ENCODE results near the gene GPATCH1.

Gene GPATCH1

DNA sequence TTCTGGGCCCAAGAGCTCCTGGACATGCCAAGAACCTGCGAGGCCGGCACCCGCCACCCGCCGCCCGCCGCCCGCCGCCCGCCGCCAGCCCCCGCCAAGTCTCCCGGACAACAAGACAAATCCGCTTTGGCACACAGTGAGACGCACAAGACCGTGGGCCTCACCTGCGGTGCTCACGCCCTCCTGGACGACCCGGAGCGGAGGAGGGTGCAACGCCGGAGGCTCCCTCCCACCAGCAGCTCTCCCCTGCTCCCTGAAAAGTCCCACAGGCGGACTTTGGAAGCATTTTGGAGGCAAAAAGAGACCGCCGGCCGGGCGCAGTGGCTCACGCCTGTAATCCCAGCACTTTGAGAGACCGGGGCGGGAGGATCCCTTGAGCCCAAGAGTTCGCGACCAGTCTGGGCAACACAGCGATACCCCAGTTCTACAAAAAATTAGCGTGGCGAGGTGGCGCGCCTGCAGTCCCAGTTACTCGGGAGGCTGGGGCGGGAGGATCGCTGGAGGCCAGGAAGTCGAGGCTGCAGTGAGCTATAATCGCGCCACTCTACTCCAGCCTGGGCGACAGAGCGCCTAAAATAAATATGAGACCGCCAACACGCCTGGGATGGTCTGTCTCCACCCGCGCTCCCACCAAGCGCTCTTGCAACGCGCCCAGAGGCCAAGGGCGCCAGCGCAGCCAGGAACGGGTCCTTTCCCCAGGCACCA is 17.1 kb upstream of the GPATCH1 start:
- no peak for DNase-seq

DNA sequence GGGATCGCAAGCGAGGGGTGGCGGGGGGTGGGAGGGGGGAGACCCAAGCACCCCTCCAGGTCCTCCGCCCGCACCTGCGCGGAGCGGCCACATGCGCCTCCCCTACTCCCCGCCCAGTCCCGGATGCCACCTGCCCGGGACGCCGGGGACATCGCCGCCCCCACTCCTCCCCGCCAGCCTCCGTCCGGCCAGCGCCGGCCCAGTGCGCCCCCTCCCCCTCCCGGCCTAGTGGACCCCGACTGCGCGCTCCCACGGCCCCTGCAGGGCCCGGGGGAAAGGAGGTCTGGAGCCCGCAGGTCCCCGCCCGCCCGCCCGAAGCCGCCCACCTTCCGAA is 16.6 kb upstream of the GPATCH1 start:
- no peak for DNase-seq

DNA sequence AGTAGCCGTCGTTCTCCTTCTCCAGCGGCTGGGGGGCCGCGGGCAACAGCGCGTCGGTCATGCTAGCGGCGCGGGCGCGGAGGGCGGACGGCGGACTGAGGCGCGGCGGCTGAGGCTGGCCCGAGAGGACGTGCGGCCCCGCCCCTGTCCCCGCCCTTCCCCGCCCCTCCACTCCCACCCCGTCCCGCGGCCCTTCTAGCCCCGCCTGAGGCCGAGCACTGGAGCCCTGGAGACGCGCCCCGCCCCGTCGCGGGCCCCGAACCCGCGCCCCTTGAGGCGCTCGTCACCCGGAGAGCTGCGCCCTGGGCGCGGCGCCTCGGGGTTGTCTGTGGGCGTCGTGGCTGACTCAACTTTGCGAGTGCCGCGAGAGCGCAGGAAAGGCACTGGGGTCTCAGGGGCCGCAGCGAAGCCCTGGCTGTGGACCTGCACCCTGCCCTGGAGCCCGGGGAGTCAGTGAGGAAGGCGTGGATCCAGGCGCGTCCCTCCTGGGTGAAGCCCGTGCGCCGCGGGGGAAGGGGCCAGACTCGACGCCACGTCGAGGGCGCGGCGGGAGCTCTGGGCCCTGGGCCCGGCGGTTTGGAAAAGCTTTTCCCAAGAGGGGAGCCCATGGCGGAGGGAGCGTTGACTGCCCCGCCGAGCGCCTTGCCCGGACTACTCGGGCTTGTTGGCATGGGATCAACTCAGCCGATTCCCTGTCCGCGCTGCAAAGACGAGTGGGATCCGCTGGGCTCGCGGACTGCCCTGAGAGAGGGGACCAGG is 16.0 kb upstream of the GPATCH1 start, which contains the start of gene RHPN2:
Gene RHPN2 (minus strand): TSS at position 97 of the 759 bp plus-strand sequence. CDS start 36 bp downstream, at position 61.
- DNase-seq: peak; percentile 59

DNA sequence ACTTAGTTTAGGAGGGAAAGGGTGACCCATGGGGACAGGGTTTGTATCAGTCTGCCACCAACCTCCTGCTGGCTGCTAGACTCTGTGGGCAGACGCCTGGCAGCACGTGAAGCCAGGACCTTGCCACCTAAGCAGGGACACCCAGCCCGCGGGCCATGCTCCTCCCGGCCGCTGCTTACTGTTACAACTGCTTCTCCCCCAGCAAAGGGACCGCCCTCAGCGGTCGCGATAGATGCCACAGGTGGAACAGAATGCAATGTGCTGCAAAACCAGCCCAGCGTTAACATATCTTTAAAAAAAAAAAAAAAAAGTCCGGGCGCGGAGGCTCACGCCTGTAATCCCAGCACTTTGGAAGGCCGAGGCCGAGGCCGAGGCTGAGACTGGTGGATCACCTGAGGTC is 14.4 kb upstream of the GPATCH1 start:
- no peak for DNase-seq

DNA sequence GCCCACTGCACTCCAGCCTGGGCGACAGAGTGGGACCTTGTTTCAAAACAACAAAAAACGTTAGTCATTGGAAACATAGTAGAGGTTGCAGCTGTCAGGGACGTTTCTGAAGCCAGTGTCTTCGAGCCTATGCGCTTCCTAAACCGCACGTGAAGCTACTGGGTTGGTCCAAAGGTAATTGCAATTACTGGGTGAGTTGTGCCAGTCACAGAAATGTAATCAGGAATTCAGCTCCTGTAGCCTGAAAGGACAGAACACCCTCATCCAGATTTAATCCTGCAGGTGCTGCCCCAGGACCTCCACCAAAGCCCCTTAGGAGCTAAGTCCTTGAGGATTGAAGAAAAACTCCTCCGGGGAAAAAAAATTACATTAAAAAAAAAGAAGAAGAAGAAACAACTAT is 13.9 kb upstream of the GPATCH1 start:
- DNase-seq: no peak

DNA sequence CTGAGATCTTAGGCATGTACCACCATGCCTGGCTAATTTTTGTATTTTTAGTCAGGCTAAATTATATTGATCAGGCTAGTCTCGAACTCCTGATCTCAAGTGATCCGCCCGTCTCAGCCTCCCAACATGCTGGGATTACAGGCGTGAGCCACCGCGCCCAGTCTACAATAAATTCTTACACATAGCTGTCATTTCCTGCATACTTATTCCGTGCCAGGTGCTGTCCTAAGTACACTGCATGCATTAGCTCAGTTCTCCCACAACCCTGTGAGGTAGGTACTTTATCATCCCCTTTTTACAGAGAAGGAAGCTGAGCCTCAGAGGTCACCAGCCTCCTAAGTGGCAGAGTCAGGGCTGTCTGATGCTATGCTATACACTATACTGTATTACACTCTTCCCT is 9.1 kb upstream of the GPATCH1 start:
- no peak for DNase-seq

DNA sequence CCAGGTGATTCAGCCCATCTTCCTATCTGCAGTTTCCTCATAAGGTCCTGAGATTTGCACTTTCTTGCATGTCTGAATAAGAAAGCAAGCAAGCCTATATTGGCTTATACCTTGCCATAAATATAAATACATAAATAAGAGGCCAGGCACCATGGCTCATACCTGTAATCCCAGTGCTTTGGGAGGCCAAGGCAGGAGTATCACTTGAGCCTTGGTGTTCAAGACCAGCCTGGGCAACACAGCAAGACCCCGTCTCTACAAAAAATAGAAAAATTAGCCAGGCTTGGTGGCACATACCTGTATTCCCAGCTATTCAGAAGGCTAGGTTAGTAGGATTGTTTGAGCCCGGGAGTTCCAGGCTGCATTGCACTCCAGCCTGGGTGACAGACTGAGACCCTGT is 5.5 kb upstream of the GPATCH1 start:
- no peak for DNase-seq

DNA sequence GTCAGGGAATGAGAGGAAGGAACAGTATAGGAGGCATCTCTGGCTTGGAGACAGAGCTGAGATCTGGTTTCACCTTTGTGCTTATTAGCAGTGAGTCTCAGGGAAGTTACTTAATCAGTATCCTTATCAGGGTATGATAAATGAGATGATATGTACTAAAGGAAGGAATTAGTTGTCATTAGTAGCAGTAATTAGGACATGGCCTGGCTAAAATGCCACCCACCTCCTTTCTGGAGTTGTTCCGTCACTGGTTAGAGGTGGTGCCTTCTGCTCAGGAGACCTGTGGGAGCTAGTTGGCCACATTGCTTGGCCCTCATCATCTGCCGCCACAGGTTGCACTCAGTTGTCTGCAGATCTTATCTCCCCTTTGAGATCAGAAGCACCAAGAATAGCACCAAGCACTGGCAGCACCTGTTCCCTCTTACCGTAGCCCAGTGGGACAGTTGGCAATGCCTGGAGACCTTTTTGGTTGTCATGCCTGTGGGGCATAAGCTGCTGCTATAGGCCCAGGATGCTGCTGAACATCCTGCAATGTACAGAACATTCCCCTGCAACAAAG is 4.7 kb downstream of the GPATCH1 start:
- no peak for DNase-seq

DNA sequence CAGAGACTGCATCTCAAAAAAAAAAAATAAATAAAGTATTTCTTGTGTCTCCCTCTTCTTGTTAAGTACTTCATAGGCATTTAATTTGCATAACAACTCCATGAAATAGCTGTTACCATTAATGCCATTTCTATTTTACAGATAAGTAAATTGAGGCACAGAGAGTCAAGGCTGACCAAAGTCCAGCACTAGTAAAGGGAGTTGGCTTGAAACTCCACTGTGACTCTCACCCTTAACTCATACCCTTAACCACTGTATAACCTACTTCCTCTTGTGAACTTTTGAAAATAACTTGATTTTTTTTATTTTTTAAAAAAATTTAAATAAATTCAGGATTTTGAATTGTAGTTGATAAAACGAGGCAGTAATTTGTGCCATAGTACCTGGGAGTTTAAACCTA is 6.0 kb downstream of the GPATCH1 start:
- DNase-seq: no peak

DNA sequence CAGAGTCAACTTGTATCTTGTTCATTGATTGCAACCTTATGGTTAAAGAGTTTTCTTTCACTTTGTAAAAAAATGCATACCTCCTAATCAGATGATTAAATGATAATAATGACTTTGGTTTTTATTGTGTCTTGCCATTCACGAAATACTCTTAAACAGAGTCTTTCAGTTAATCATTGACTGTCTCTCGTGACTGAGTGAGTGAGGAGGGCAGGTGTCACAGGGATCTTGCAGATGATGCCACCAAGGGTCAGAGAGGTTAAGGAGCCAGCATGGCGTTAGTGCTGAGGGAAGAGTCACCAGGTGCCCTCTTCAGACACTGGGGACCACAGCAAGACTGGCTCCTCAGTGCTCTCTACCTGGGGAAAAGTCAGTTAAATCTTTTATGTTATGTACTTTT is 8.0 kb downstream of the GPATCH1 start:
- no peak for DNase-seq

DNA sequence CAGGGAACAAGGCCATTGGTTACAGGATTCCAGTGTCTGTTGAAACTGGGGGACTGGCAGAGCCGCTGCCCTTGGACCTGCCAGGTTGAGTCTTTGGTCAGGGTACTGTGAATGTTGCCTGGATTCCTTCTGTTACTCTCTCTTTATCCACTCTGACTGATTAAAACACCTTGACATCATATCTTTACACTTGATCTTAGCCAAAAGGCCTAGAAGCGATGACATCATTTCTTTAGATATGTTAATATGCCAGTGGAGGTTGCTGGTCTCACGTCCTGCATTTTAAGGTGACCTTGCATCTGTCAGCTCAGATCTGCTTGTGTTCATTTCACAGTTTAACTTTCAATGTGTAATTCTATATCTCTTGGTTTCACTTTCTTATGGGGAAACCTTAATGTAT is 9.2 kb downstream of the GPATCH1 start:
- no peak for DNase-seq

DNA sequence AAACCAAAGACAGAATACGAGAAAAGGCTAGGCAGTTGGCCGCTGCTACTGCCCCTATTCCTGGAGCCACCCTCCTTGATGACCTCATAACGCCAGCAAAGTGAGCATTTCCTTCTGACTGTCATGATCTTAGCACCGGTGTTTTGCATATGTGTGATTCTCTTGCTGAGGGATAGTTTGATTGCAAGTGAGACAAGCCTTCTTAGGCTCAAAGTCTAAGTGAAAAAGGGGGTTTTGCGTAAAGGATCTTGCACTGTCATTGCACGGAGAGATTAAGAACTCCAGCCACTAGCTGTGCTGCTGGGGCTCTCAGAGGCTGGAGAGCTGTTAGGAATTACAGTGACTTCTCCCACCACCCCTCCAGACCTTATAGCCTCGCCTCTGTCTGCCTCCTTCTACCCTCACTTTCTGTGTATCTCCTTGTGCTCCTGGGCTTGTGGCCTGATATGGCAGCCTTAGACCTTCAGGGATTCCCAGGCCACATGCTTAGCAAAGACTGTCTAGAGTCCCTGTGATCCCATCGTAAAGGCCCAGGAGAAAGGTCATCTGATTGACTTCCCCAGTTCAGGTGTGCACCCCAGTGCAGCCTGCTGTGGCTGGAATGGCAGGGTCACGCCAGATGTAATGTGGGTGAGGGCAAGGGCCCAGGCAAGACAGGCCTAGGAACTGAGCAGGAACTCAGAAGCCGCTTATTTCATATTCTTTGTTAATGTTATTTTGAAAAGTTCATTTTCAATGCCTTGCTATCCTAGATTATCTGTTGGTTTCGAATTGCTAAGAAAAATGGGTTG is 12.6 kb downstream of the GPATCH1 start:
- DNase-seq: no peak

DNA sequence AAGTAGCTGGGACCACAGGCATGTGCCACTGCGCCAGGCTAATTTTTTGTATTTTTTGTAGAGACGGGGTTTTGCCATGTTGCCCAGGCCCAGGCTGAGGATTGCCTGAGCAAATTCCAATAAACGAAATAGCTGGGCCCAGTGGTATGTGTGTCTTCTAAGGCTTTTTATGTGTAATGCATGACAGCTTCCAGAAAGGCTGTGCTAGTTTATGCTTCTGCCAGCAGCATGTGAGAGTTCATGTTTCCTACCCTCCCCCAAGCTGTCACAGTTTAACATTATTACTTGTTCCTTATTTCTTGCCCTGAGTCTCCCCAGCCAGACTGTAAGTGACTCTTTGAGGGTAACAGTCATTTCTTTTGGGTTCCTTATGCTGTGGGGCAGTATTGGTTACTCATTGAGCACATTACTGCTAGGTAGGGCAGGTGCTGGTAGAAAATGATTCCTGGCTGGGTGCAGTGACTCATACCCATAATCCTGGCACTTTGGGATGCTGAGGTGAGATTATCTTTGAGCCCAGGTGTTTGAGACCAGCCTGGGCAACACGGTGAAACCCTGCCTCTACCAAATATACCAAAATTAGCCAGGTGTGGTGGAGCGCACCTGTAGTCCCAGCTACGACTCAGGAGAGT is 13.6 kb downstream of the GPATCH1 start:
- DNase-seq: no peak

DNA sequence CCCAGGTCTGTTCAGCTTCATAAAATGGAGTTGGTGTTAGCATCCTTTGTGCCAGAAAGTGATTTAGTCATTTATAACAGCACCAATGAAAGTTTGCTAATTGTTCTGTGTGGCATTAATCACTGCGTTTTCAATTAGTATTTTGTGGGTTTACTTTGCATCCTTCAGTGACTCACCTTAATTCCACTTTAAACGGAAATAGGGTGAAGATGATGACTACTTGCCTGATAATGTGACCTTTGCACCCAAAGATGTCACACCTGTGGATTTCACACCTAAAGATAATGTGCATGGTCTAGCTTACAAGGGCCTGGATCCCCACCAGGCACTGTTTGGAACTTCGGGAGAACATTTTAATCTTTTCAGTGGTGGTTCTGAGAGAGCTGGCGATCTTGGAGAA is 15.0 kb downstream of the GPATCH1 start:
- DNase-seq: no peak

DNA sequence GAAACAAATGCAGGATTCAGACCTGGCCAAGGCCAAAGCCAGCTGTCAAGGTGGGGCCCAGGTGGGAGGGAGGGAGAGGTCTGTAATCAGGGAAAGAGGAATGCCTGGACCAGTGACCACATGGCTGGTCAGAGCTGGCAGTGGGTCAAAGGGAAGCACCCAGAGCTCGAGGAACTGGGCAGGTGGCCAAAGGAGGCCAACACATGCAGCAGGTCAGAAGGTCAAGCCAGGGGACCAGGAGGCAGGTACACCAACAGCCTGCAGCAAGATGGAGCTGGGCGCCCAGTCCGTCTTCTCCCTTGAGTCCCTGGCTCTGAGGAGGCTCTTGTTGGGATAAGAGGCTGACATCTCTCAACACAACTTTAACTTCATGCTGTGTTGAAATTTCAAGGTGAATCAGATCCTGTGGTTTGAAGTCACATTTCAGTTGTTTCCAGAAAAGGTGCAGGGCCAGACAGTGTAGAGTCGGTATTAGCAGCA is 17.1 kb downstream of the GPATCH1 start:
- no peak for DNase-seq

DNA sequence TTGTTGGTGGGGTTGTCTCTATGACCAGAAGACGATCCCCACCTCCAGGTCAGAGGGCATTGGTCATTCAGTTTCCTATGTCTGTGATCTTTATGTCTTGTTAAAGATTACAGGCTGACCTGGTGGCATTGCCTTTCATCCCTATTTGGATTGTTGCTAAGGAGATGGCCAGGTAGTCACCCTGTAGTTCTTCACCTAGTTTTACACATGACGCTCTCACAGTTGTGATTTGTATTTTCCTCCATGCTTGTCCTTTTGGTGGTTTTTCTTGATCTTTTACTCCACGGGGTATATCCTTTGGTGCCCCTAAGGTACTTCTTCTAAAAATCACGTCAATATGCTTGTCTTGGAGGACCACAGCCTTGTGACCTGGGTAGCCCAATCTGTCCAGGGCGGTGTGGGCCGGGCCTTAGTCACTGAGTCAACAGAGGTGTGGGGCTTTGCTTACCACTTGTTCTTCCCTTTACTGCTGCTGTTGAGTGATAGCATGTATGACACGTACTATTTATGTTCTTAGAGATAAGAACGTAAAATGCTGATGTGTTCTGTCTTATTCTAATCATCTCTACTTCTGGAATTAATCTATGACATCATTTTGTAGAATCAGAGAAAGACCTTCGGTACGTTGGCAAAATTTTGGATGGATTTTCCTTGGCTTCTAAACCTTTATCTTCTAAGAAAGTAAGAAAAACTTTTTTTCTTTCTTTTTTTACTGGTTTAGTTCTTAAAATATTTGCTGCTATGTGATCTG is 20.1 kb downstream of the GPATCH1 start:
- DNase-seq: no peak

DNA sequence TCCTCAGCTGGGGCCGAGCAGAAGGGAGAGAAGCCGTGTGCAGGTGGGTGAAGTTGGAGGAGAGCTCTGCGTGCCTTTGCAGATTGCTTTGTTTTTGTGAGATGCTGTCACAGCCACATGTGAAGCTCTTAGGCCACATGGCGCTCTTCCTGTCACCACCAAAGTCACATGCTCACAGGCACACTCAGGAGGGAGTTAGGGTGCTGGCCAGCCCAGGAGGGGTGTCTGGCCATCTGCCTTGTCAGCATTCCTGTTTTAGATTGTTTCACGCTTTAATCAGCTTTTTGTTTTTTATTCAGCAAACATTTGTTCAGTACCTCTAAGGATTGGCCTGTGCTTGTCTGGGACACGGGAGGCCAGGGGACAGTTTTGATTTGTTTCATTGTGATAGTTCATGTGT is 21.9 kb downstream of the GPATCH1 start:
- no peak for DNase-seq

DNA sequence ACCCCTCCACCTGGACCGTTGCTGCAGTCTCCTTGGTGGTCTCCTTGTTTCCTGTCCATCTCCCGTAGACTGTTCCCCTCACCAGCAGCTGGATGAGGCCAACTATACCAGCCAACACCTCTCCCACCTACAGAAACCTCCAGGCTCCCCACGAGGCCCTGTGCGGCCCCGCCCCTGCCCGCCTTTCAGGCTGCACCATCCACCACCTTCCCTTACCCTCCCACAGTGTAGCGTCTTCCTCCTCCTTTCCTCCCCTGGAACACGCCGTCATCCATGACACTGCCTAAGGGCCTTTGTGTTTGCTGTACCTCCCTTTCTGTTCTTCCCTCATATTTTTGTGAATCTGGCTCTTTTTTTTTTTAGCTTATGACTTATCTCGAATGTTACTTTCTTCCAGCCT is 27.2 kb downstream of the GPATCH1 start:
- no peak for DNase-seq

DNA sequence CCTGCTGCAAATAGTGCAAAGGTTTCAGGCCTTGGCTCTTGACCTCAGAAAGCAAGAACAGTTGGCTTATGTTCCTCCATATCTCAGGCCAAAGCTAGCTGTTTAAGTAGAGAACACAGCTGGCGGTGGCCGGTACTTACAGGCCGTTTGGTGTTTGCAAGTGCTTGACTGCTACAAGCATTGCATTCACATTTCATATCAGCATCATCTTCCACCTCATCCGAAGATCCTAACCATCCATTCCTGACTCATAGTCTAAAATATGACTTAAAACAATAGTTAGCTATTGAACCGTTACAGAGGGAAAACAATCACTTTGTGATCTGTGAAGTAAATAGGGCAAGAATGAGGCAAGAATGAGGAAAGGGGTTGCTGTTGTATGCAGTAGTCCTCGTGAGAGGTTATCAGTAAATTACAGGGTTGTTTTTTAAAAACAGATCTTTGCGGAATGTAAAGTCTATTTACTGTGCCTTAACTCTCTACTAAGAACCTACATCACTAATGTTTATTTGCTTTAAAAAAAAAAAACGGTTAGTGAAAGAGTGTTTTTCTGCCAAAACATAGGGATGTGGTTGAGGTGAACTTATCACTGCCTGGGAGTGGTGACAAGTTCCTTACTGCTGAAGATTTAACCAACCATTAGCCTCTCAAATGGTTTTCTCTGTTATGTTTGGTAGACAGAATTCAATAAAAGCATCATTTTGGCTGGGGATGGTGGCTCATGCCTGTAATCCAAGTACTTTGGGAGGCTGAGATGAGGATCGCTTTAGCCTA is 29.3 kb downstream of the GPATCH1 start:
- DNase-seq: no peak

DNA sequence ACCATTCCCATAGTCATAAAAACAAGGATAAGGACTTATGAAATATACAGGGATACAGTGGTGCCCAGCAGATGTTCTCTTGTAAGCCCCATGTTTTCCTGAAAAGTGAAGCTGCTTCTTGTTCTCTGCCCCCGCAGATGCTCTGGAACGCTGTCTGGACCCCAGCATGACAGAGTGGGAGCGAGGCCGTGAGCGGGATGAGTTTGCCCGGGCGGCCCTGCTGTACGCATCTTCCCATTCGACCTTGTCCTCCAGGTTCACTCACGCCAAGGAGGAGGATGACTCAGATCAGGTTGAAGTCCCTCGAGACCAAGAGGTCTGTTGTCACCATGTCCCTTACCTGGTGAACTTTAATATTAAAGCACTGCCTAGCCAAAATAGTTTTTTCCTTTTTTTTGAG is 30.6 kb downstream of the GPATCH1 start:
- DNase-seq: no peak

DNA sequence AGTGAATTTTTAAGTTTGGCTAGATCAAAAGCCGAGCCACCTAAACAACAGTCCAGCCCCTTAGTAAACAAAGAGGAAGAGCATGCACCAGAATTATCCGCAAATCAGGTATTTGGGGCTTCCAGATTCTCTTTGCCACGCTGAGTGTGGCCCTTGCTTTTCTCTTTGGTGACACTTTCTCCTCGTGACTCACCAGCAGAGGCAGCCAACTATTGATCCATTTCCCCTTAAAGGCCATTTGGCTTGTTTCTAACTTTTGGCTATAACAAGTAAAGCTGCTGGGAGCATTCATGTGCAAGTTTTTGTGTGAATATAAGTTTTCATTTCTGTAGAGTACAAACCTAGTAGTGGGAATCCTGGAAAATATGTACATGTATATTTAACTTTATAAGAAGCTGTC is 33.3 kb downstream of the GPATCH1 start:
- no peak for DNase-seq
